CD4-positive, alpha-beta T cell treated with Interleukin-17A for 4 hours (primary cell): ENCODE results near the gene HRH1.
"Not testable (repeated sequence)": the region's sequence is repeated elsewhere in the genome, so short reads cannot be mapped to it uniquely, and the experiment has no call there.

ENCODE experiments used
- DNase-seq: peaks from one replicate; pipeline ENCODE4 v3.0.0-alpha.2; 2020; ENCODE audit warnings: mixed read lengths

HRH1 gene

DNA sequence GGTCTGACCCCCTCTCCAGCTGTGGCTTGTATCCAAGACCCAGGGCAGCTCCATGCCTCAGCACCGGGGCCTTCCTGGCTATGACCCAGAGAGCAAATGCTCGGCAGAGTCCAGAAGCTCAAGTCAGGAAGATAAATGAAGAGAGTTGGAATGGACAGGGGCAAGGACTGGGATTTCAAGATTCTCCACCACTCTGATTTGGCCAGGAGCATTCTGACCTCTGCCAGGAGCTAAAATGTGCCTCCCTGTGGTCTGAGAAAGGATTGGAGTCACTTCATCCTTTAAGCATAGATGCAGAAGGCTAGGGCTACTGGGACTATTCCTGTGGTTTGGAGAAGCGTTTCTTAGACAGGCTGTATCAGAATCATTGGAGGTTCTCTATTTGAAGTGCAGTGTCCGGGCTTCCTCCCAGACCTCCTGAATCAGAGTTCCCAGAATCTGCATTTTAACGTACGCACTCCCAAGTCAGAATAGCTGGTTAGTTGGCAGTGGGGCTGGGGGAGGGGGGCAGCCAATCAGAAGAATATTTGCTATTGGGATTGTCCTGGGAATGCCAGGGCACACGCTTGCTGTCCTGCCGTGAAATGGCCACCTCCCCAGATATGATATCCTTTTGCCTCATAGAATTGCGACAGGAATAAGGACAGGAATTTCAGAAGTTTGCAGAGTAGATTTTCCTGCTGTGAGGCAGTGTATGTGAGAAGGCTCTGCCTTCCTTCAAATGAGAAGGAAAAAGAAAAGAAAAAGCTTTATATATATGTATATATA lies 57.4 kb downstream of the HRH1 start:
- no peak for DNase-seq

- no peak for DNase-seq
Measured at GRCh38 chr3:11212299-11212608, 58.0 kb downstream of the HRH1 start.

GRCh38 chr3:11212784-11213183 lies 58.5 kb downstream of the HRH1 start:
- DNase-seq: no peak

DNA sequence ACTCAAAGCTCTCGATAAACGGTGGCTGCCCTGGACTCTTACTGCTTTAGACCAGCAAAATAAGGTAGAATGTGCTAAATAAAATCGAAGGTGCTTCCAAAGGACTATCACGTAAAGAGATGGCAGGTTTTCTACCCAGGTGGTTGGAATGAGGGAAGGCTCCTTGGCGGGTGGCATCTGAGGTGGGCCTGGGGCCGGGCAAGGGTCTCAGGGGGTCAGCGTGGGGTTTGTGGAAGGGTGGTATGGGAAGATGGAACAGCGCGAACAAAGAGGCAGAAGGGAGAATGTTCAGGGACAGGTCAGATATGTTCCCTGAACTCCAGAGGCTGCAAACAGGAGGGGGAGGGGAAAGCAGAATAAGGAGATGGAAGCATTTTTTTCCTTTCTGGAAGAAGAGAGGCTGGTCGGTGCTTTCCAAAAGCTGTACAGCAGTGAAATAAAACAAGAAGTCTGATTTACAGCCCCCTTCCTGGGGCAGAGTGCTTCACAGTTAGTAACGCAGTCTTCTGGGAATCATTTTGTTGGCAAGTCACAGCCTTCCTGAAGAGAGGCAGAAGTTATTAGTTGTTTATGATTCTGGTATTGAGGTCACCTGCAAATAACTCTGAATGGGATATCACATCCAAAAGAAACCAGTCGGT lies 59.6 kb downstream of the HRH1 start:
- DNase-seq: no peak

GRCh38 chr3:11214451-11214978 lies 60.2 kb downstream of the HRH1 start:
- DNase-seq: no peak

DNA sequence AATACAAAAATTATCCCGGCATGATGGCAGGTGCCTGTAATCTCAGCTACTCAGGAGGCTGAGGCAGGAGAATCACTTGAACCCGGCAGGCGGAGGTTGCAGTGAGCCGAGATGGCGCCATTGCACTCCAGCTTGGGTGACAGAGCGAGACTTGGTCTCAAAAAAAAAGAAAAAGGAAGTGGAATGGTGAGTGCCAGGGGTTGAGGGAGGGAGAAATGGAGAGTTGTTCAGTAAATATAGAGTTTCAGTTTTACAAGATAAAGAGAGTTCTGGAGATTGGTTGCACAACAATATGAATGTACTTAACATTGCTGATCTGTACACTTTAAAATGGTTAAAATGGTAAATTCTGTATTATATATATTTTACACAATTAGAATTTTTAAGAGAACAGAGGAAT lies 63.1 kb downstream of the HRH1 start:
- DNase-seq: not testable (repeated sequence)

DNA sequence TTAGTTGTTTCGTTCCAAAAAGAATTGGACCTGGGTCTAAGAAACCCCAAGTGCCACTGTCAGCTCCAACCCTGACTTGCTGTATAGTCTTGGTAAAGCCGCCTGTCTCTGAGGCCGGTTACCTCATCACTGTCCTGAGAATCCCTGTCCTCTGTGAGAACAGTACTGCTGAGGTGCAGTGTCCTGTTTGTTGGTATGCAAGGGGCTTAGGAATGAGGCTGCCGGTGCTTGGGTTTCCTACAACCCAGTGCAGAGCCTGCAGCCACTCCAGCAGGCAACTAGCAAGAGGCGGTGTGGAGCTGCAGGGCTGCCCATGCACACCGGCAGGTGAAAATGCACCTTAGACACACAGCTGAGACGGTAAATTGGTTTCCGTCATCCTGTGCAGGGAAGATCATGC lies 65.9 kb downstream of the HRH1 start:
- DNase-seq: no peak

- DNase-seq: no peak
Measured at GRCh38 chr3:11221818-11222415, 67.6 kb downstream of the HRH1 start.

- no peak for DNase-seq
Measured at GRCh38 chr3:11224010-11224409, 69.7 kb downstream of the HRH1 start.

DNA sequence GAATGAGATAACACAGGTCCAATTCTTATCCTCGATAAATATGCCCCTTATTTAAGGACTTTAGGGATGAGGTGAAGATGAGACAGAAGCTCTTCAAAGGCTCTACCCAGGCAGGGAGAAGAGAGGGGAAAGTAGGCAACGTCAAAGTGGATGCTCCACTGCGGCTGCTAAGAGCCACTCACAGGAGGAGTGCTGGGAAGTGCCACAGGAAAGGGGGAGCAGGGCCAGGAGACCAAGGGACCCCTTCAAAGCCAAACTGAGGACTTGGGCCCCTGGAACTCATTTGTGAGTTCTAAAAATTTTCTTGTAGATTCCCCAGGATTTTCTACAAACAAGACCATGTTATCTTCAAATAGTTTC lies 70.6 kb downstream of the HRH1 start:
- no peak for DNase-seq

- DNase-seq: no peak
Measured at GRCh38 chr3:11226042-11226370, 71.7 kb downstream of the HRH1 start.

DNA sequence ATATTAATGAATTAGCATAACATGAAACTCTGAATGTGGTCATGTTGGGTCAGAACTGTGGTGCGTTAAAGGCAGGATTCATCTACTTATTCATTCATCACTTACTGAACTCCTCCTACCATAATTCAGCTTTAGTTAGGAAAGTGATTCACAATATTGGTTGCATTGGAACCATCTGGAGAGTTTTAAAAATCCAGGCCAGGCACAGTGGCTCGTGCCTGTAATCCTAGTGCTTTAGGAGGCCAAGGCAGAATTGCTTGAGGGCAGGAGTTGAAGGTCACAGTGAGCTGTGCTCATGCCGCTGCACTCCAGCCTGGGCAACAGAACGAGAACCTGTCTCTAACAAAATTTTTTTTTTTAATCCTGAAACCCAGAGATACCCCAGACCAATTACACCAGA lies 73.7 kb downstream of the HRH1 start:
- DNase-seq: no peak

- DNase-seq: no peak
Measured at GRCh38 chr3:11230125-11230524, 75.8 kb downstream of the HRH1 start.

- no peak for DNase-seq
Measured at GRCh38 chr3:11230832-11231231, 76.5 kb downstream of the HRH1 start.

- no peak for DNase-seq
Measured at GRCh38 chr3:11235385-11235784, 81.1 kb downstream of the HRH1 start.

- peak; percentile 87 for DNase-seq
Measured at GRCh38 chr3:11236588-11237461, 82.5 kb downstream of the HRH1 start.

DNA sequence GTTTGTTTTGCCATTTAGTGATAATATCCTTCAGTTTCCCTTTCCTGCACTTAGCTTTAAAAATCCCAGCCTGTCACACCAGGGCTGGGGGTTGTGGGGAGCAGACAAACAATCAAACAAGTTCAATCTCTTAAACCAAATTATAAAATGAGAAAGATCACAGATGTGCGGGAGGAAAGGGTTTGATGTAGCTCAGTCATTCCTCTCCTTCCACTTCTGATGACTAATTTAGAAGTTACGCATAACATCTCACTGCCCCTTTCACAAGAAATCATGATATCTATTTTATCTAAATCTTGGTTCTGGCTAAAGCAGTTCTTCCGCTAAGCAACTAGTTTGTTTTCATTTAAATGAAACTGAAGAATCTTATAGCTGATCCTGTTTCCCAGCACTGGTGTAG lies 83.8 kb downstream of the HRH1 start:
- no peak for DNase-seq

DNA sequence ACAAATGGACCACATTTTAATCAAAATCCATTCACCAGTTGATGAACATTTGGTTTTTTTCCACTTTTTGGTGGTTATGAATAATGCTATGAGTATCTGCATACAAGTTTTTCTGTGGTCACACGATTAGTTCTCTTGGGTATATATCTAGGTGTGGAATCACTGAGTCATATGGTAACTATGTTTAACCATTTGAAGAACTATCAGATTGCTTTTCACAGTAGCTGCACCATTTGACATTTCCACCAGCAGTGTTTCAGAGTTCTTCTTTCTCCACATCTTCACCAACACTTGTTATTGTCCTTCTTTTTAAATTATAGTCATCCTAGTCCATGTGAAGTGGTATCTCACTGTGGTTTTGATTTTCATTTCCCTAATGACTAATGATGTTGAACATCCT lies 84.6 kb downstream of the HRH1 start:
- no peak for DNase-seq

DNA sequence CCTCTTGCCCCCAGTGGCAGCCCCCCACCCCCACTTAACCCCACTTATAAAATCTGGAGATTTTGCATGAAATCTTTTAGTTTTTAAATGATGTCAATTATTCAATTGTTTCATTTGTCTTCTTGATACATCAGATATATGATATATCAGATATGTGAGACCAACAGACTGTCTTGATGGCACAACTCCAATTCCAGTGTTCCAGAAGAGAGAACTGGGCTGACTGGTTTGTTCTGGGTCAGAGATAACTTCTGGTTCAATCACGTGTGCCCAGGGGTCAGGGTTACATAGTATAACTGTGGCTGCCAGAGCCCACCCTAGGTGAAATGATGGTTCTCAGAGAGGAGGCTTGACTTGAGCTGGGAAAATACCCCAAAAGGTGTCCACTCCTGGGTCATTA lies 85.5 kb downstream of the HRH1 start:
- no peak for DNase-seq

DNA sequence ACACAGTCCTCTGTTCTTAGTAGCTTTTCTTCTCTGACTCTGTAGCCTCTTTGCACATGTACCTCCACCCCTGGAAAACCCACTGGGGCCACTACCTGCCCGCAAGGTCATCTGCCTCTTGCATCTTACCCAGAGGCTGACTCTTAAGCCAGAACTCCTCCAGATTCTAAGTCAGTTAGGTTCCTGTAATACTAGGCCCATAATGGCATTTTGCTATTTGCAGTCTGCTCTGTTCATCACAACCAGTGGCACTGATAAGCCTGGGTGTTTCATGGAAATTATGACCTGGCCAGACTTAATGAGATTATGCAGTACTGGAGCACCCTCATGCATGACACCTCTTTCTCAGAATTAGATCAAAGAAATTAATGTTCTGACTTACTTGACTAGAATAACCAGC lies 86.2 kb downstream of the HRH1 start:
- DNase-seq: no peak

DNA sequence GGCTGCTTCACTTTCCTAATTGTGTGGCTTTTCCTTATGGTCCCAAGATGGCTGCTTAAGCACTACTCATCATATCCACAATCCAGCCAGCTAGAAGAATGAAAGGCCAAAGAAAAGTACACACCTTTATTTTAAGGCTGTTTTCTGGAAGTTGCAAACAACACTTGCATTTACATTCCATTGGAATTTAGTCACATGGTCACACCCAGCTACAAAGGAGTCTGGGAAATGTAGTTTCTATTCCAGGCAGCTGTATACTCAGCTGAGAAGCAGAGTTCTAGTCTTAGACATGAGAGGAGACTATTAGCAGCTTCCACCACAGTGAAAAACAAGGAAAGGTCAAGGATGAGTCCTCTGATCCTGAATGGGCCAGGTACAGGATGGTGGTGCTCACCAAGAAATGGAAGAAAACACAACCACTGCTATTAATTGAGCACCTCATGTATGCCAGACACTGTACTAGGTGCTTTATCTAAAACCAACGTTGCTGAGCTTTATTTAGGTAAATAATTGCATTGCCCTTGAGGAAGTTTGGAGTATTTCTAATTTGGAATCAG lies 89.9 kb downstream of the HRH1 start:
- DNase-seq: no peak

DNA sequence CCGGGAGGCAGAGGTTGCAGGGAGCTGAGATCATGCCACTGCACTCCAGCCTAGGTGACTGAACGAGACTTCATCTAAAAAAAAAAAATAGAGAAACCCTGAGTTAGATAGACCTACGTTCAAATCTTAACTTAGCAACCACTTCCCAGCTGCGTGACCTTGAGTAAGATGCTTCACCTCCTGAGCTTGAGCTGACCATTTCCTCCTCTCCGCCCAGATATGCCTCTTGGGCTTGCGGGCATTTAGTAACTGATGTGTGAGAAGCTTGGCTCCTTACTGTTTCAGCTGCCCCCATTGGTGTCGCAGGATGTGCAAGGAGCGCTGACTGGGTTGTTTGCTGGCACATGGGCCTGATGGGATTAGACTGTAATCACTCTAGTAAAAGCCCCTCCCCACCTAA lies 91.0 kb downstream of the HRH1 start:
- no peak for DNase-seq
